ENCODE results near the gene ETNK2.

DNA sequence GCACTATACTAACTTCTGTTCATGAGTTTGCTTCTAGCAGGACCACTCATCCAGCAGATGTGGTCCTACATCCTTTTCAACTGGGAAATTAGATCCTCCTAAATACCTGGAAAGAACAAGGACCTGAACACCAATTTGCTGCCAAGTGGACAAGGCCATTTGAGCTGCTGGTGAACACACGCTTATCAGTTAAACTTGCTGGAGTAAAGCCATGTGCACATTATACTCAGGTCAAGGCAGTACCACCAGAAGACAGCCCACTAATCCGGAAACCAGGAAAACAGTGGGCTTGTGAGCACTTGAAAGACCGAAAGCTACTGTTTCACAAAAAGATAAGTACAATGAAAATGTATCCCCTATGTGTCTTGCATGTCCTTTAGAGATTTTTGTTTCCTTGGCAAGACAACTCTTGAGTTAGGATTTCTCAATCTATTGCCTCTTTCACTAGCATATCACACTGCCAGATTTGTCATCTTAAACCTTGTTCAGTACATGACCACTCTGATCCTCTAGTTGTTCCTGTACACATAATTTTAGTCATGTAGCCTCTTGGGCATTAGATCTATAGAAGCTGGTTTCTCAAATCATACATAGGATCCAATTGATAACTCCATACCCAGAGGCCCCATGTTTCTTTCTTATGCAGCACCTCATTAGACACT is 18.8 kb upstream of the ETNK2 start:
- TF ChIP-seq CTCF (IDR thresholded peaks at IDR 0.05) (no peak), POLR2A (IDR thresholded peaks at IDR 0.05) (no peak), EP300 (IDR thresholded peaks at IDR 0.05) (no peak)
